ENCODE measurements around the gene KRT73. TPM values are rescaled to one million over a fixed set of nuclear protein-coding genes. Genes with fewer than 3 reads are reported as not detected.

Gene KRT73
- total and polyA plus RNA-seq, 2 experiments from 2014 or later = not detected

- TF ChIP-seq CTCF (conservative IDR thresholded peaks at IDR 0.05; ENCODE audit: low read depth in 2 of 2) (no peak), ZNF114 (CRISPR knock-in tag; IDR thresholded peaks at IDR 0.05) (no peak), STAT1 (IDR thresholded peaks at IDR 0.05; ENCODE audit: unreplicated experiment) (no peak), ETS1 (IDR thresholded peaks at IDR 0.05) (no peak), REST (IDR thresholded peaks at IDR 0.05; ENCODE audit: unreplicated experiment) (no peak), JUNB (IDR thresholded peaks at IDR 0.05; ENCODE audit: unreplicated experiment) (no peak)
Measured at GRCh38 chr12:52608161-52608560, 10.2 kb downstream of the KRT73 start (continued).

GRCh38 chr12:52607314-52607713, 11.0 kb downstream of the KRT73 start:
- no peak overlapping the region for H2AFZ ChIP-seq
- no peaks in the 10 kb centered on the region for H3K9me3 Mint-ChIP-seq
- H3K4me1 ChIP-seq (ENCODE audit: insufficient read depth) = no peaks in the 10 kb centered on the region
- H3K4me1 Mint-ChIP-seq = no peaks in the 10 kb centered on the region
- 0 out of 2 replicates have a peak, but pooled peaks cover 5% of the 10 kb centered on the region for H3K9me2 ChIP-seq (ENCODE audit: insufficient read depth)
- no peaks in the 10 kb centered on the region for H3K36me3 Mint-ChIP-seq (ENCODE audit: low read depth)
- H3K27ac ChIP-seq (ENCODE audit: low read depth) = no peak overlapping the region
- H3K27ac Mint-ChIP-seq = no peak overlapping the region
- H3K27me3 Mint-ChIP-seq (ENCODE audit: insufficient read depth, low read depth, poor library complexity) = peaks cover 2% of the 10 kb centered on the region
- DNase-seq (ENCODE audit: low spot score) (no peak), ATAC-seq (no peak)
- no peaks in the 10 kb centered on the region for H4K20me1 ChIP-seq (replicated peaks; ENCODE audit: insufficient read depth)
- peaks cover 2% of the 10 kb centered on the region for H3K27me3 ChIP-seq (ENCODE audit: insufficient read depth)
- H3K36me3 ChIP-seq (ENCODE audit: insufficient read depth) = no peaks in the 10 kb centered on the region
- no peak overlapping the region for H3K4me2 ChIP-seq
- no peak overlapping the region for H3K4me3 Mint-ChIP-seq
- no peaks in the 10 kb centered on the region for H3F3A ChIP-seq (replicated peaks; ENCODE audit: low read depth)
- H3K79me2 ChIP-seq (replicated peaks; ENCODE audit: insufficient read depth) = no peaks in the 10 kb centered on the region
- H3K4me3 ChIP-seq = no peak overlapping the region
- TF ChIP-seq CREB1 (CRISPR knock-in tag; IDR thresholded peaks at IDR 0.05; ENCODE audit: low read depth) (no peak), JUNB (IDR thresholded peaks at IDR 0.05; ENCODE audit: unreplicated experiment) (no peak), REST (IDR thresholded peaks at IDR 0.05; ENCODE audit: unreplicated experiment) (no peak), EZH2 (IDR thresholded peaks at IDR 0.05; ENCODE audit: low read depth, unreplicated experiment) (no peak), STAT1 (IDR thresholded peaks at IDR 0.05; ENCODE audit: unreplicated experiment) (no peak), ETS1 (IDR thresholded peaks at IDR 0.05) (no peak), POLR2AphosphoS5 (IDR thresholded peaks at IDR 0.05; ENCODE audit: low read depth) (no peak), CTCF (conservative IDR thresholded peaks at IDR 0.05; ENCODE audit: low read depth in 2 of 2) (no peak), NANOG (IDR thresholded peaks at IDR 0.05; ENCODE audit: borderline replicate concordance) (no peak), ZNF331 (CRISPR knock-in tag; IDR thresholded peaks at IDR 0.05; ENCODE audit: low read depth) (no peak)

All from GM23338 (cell line).